Fibroblast of lung (primary cell): Measurements from ENCODE around the gene ENTPD6. TPM values are rescaled to one million over a fixed set of nuclear protein-coding genes. Genes with fewer than 3 reads are reported as not detected.
A peak's percentile ranks its signal among the peaks of the same experiment; 100 is the strongest.

ENCODE experiments used
- DNase-seq, 2 donors: peaks; one replicate each; pipeline versions ENCODE4 v3.0.0 to v3.0.0-alpha.2; 2010; ENCODE audit warnings: low read depth in 2 of 2
- H2AFZ ChIP-seq: 2 replicates; pipeline ENCODE4 v1.5.1; 2012; ENCODE audit warnings: low read length, control low read depth, inconsistent platforms
- H3K27ac ChIP-seq: 2 replicates; pipeline ENCODE4 v1.5.1; 2011; ENCODE audit warnings: low read length, control low read depth; ENCODE audit not compliant: insufficient read depth
- H3K27me3 ChIP-seq: 2 replicates; pipeline ENCODE4 v1.5.1; 2011; ENCODE audit warnings: mild to moderate bottlenecking, low read length; ENCODE audit not compliant: control insufficient read depth, insufficient read depth
- H3K36me3 ChIP-seq: 2 replicates; pipeline ENCODE4 v1.5.1; 2011; ENCODE audit warnings: low read length; ENCODE audit not compliant: control insufficient read depth, insufficient read depth
- H3K4me1 ChIP-seq: 2 replicates; pipeline ENCODE4 v1.5.1; 2011; ENCODE audit warnings: low read length; ENCODE audit not compliant: control insufficient read depth, insufficient read depth; ENCODE audit errors: extremely low read depth
- H3K4me2 ChIP-seq: 2 replicates; pipeline ENCODE4 v1.5.1; 2011; ENCODE audit warnings: low read length, control low read depth; ENCODE audit not compliant: insufficient read depth; ENCODE audit errors: extremely low read depth
- H3K4me3 ChIP-seq, 4 experiments: fragments of 200-600 bp in 1 of 4; sonication (generic) in 1 of 4; replicated peaks in 1 of 4; 2 replicates each; pipeline ENCODE4 v1.5.1; 2011 to 2016; ENCODE audit warnings: low read length in 4 of 4, low read depth in 3 of 4, mild to moderate bottlenecking in 3 of 4, control low read depth in 2 of 4, inconsistent platforms in 1 of 4, mixed read lengths in 1 of 4; ENCODE audit not compliant: insufficient read depth in 1 of 4; ENCODE audit errors: control extremely low read depth in 1 of 4
- H3K79me2 ChIP-seq: 2 replicates; pipeline ENCODE4 v1.5.1; 2012; ENCODE audit warnings: mild to moderate bottlenecking, low read length, inconsistent platforms; ENCODE audit not compliant: control insufficient read depth, insufficient read depth
- H3K9ac ChIP-seq: 2 replicates; pipeline ENCODE4 v1.5.1; 2011; ENCODE audit warnings: mild to moderate bottlenecking, low read length, control low read depth; ENCODE audit not compliant: insufficient read depth
- H3K9me3 ChIP-seq: 2 replicates; pipeline ENCODE4 v1.5.1; 2012; ENCODE audit warnings: low read depth, low read length; ENCODE audit not compliant: control insufficient read depth, insufficient read depth
- H4K20me1 ChIP-seq: 2 replicates; pipeline ENCODE4 v1.5.1; 2011; ENCODE audit warnings: low read length; ENCODE audit not compliant: control insufficient read depth, insufficient read depth; ENCODE audit errors: extremely low read depth
- CTCF ChIP-seq, 2 donors: IDR thresholded peaks in 1 of 2; conservative IDR thresholded peaks in 1 of 2; 1 replicate in 1 of 2; 2 replicates in 1 of 2; pipeline ENCODE4 v1.5.1; 2011 to 2012; ENCODE audit warnings: low read length in 2 of 2, control low read depth in 1 of 2, inconsistent platforms in 1 of 2, low read depth in 1 of 2, mild to moderate bottlenecking in 1 of 2
- EZH2 ChIP-seq: IDR thresholded peaks from 2 replicates; pipeline ENCODE4 v1.5.1; 2012; ENCODE audit warnings: low read length, control low read depth, mild to moderate bottlenecking; ENCODE audit errors: missing control alignments
- polyA plus RNA-seq, 2 donors: library from polyadenylated mRNA; depleted of rRNA in 1 of 2; stranded (reverse) in 1 of 2; unstranded in 1 of 2; fragments of >200 nt; gene quantifications; 2 replicates each; pipeline ENCODE4 v1.2.1, GENCODE V29; 2011 to 2012; ENCODE audit warnings: missing spikeins in 1 of 2
- total RNA-seq: library from RNA; depleted of rRNA; stranded (reverse); fragments of >200 nt; gene quantifications from 2 replicates; pipeline ENCODE4 v1.2.1, GENCODE V29; 2014

Gene ENTPD6
- total and polyA plus RNA-seq, 2 donors (not counting 1 experiment from before 2014, with no cell fraction given) = 45.7 to 56.5 TPM

- Histone ChIP-seq H3K4me3 (peak overlapping the region in 1 of 4 experiments; percentile 10), H3K79me2 (peaks cover 89% of the 10 kb centered on the region), H4K20me1 (peaks cover 2% of the 10 kb centered on the region), H3K4me1 (peaks cover 2% of the 10 kb centered on the region), H3K27ac (no peak overlapping the region), H3K9ac (no peak overlapping the region), H2AFZ (no peak overlapping the region), H3K4me2 (no peak overlapping the region), H3K36me3 (peaks cover 6% of the 10 kb centered on the region), H3K27me3 (no peaks in the 10 kb centered on the region), H3K9me3 (no peaks in the 10 kb centered on the region)
- TF ChIP-seq CTCF (conservative IDR thresholded peaks at IDR 0.05 in 1 of 2, IDR thresholded peaks at IDR 0.05 in 1 of 2; ENCODE audit: low read depth in 1 of 2, low read length in 2 of 2) (no peak), EZH2 (no peak)
- DNase-seq = peak in 1 of 2 donors; percentile 45
Measured at GRCh38 chr20:25253606-25254275, 58.2 kb downstream of the ENTPD6 start.

- Histone ChIP-seq H3K36me3 (peaks cover 10% of the 10 kb centered on the region), H3K79me2 (peaks cover 82% of the 10 kb centered on the region), H3K4me1 (peaks cover 2% of the 10 kb centered on the region), H3K9me3 (no peaks in the 10 kb centered on the region), H2AFZ (no peak overlapping the region), H3K27ac (no peak overlapping the region), H3K9ac (no peak overlapping the region), H3K4me2 (no peak overlapping the region), H3K27me3 (no peaks in the 10 kb centered on the region), H4K20me1 (peaks cover 2% of the 10 kb centered on the region), H3K4me3 (peak overlapping the region in 1 of 4 experiments; percentile 13)
- TF ChIP-seq EZH2 = no peak
- TF ChIP-seq CTCF (conservative IDR thresholded peaks at IDR 0.05 in 1 of 2, IDR thresholded peaks at IDR 0.05 in 1 of 2; ENCODE audit: low read depth in 1 of 2, low read length in 2 of 2) = no peak
- DNase-seq = no peak
Measured at GRCh38 chr20:25254571-25254970, 59.1 kb downstream of the ENTPD6 start.

- DNase-seq = no peak
- H3K9ac ChIP-seq = no peak overlapping the region
- no peak overlapping the region for H3K27ac ChIP-seq
- H3K27me3 ChIP-seq = no peaks in the 10 kb centered on the region
- no peak overlapping the region for H2AFZ ChIP-seq
- no peak overlapping the region for H3K4me2 ChIP-seq
- H3K9me3 ChIP-seq = no peaks in the 10 kb centered on the region
- H3K36me3 ChIP-seq = peaks cover 10% of the 10 kb centered on the region
- no peak overlapping the region for H3K4me3 ChIP-seq
- H4K20me1 ChIP-seq = peaks cover 2% of the 10 kb centered on the region
- peaks cover 2% of the 10 kb centered on the region for H3K4me1 ChIP-seq
- no peak for TF ChIP-seq EZH2
- no peak for TF ChIP-seq CTCF (conservative IDR thresholded peaks at IDR 0.05 in 1 of 2, IDR thresholded peaks at IDR 0.05 in 1 of 2; ENCODE audit: low read depth in 1 of 2, low read length in 2 of 2)
- peaks cover 77% of the 10 kb centered on the region for H3K79me2 ChIP-seq
Measured at GRCh38 chr20:25254986-25255680, 59.6 kb downstream of the ENTPD6 start.
